NOMO-1 treated with dmso at 0.1 percent for 144 hours (cell line): Measurements from ENCODE around the gene SRSF8.

ENCODE experiments used
- DNase-seq: peaks from one replicate; lab custom pipeline; 2025; ENCODE audit not compliant: unreplicated experiment; lab: John Stamatoyannopoulos, UW

The SRSF8 gene

GRCh38 chr11:95067841-95068219, 1.1 kb downstream of the SRSF8 start:
- DNase-seq = peak; percentile 3

- peak; percentile 82 for DNase-seq
Measured at GRCh38 chr11:95068549-95068948, 1.8 kb downstream of the SRSF8 start.

GRCh38 chr11:95070471-95070870, 3.8 kb downstream of the SRSF8 start:
- DNase-seq = no peak

- DNase-seq = no peak
Measured at GRCh38 chr11:95072948-95073347, 6.2 kb downstream of the SRSF8 start.

GRCh38 chr11:95074792-95075563, 8.3 kb downstream of the SRSF8 start:
- DNase-seq = no peak

- peak; percentile 83 for DNase-seq
Measured at GRCh38 chr11:95076416-95076815, 9.7 kb downstream of the SRSF8 start.

- DNase-seq = no peak
Measured at GRCh38 chr11:95076981-95077380, 10.3 kb downstream of the SRSF8 start.

- no peak for DNase-seq
Measured at GRCh38 chr11:95078526-95078925, 11.8 kb downstream of the SRSF8 start.

GRCh38 chr11:95081010-95081409, 14.3 kb downstream of the SRSF8 start:
- DNase-seq = no peak

GRCh38 chr11:95081412-95081811, 14.7 kb downstream of the SRSF8 start:
- DNase-seq = no peak

GRCh38 chr11:95082576-95083001, 15.9 kb downstream of the SRSF8 start:
- DNase-seq = no peak

GRCh38 chr11:95084509-95084908, 17.8 kb downstream of the SRSF8 start:
- no peak for DNase-seq

GRCh38 chr11:95085117-95085816, 18.5 kb downstream of the SRSF8 start:
- no peak for DNase-seq

- no peak for DNase-seq
Measured at GRCh38 chr11:95086151-95086550, 19.4 kb downstream of the SRSF8 start.

GRCh38 chr11:95086836-95087570, 20.3 kb downstream of the SRSF8 start:
- no peak for DNase-seq

- peak; percentile 68 for DNase-seq
Measured at GRCh38 chr11:95088946-95089619, 22.4 kb downstream of the SRSF8 start.

- DNase-seq = peak; percentile 56
Measured at GRCh38 chr11:95089620-95090542, 23.2 kb downstream of the SRSF8 start, which contains the start of gene ENDOD1. ENDOD1 (plus strand) TSS chr11:95089846; CDS start chr11:95089928, 82 bp downstream.

- DNase-seq = no peak
Measured at GRCh38 chr11:95091663-95092180, 25.0 kb downstream of the SRSF8 start.

GRCh38 chr11:95092549-95093324, 26.0 kb downstream of the SRSF8 start:
- DNase-seq = peak; percentile 12
